IMR-90 (cell line): ENCODE data around the gene ANKRD44. TPM values are rescaled to one million over a fixed set of nuclear protein-coding genes. Genes with fewer than 3 reads are reported as not detected.
"Not testable (repeated sequence)": the region's sequence is repeated elsewhere in the genome, so short reads cannot be mapped to it uniquely, and the experiment has no call there.

ENCODE experiments used
- ATAC-seq: fragments of 200-7000 bp; cut with Tn5 transposase; 2 replicates; pipeline ENCODE4 v1.9.1; 2020; ENCODE audit warnings: low read depth, mild to moderate bottlenecking, moderate library complexity
- BruUV-seq: library from RNA; stranded (reverse); fragments of 400-500 nt; replicated peaks from 2 replicates; lab custom pipeline; 2021; lab: Mats Ljungman, UMichigan
- CTCF ChIA-PET: fragments of 300-600 bp; formaldehyde crosslinking; extraction: SDS; loops from one replicate; lab custom pipeline; 2021; ENCODE audit warnings: antibody characterized with exemption; lab: Yijun Ruan, JAX
- POLR2A ChIA-PET: fragments of 300-600 bp; sonication (Branson Sonifier 250); formaldehyde crosslinking; loops from one replicate; lab custom pipeline; 2022; ENCODE audit warnings: antibody characterized with exemption; ENCODE audit not compliant: unreplicated experiment; lab: Charles Lee
- DNase-seq: peaks from one replicate; pipeline ENCODE4 v3.0.0; 2013
- H2AFZ ChIP-seq: replicated peaks from 2 replicates; pipeline ENCODE3; 2013; ENCODE audit warnings: low read length, mild to moderate bottlenecking; ENCODE audit not compliant: poor library complexity
- H2AK5ac ChIP-seq: 2 replicates; pipeline ENCODE4 v1.6.1; 2013; ENCODE audit warnings: low read depth, low read length, inconsistent platforms
- H2AK9ac ChIP-seq: replicated peaks from 2 replicates; pipeline ENCODE3; 2013; ENCODE audit warnings: mild to moderate bottlenecking, low read depth, low read length, moderate library complexity; ENCODE audit not compliant: poor library complexity
- H2BK120ac ChIP-seq: 2 replicates; pipeline ENCODE4 v1.6.1; 2013; ENCODE audit warnings: low read depth, low read length, inconsistent platforms
- H2BK15ac ChIP-seq: 3 replicates; pipeline ENCODE4 v1.6.1; 2013; ENCODE audit warnings: low read depth, low read length, inconsistent platforms
- H2BK20ac ChIP-seq: 2 replicates; pipeline ENCODE4 v1.6.1; 2013; ENCODE audit warnings: low read depth, mild to moderate bottlenecking, inconsistent platforms, low read length, moderate library complexity
- H2BK5ac ChIP-seq: 2 replicates; pipeline ENCODE4 v1.6.1; 2013; ENCODE audit warnings: mild to moderate bottlenecking, low read depth, low read length, inconsistent platforms; ENCODE audit not compliant: poor library complexity, severe bottlenecking
- H3K14ac ChIP-seq: replicated peaks from 2 replicates; pipeline ENCODE4 v1.6.1; 2013; ENCODE audit warnings: low read depth, low read length, inconsistent platforms
- H3K18ac ChIP-seq: 2 replicates; pipeline ENCODE4 v1.6.1; 2013; ENCODE audit warnings: low read depth, low read length, control low read depth
- H3K23ac ChIP-seq: 2 replicates; pipeline ENCODE4 v1.6.1; 2013; ENCODE audit warnings: low read depth, low read length, inconsistent platforms
- H3K27ac ChIP-seq: 2 replicates; pipeline ENCODE4 v1.5.1; 2013; ENCODE audit warnings: mild to moderate bottlenecking, control low read depth, low read length; ENCODE audit not compliant: insufficient read depth
- H3K27me3 ChIP-seq: 2 replicates; pipeline ENCODE4 v1.6.1; 2013; ENCODE audit warnings: low read length; ENCODE audit not compliant: control insufficient read depth, insufficient read depth
- H3K36me3 ChIP-seq: 2 replicates; pipeline ENCODE4 v1.6.1; 2013; ENCODE audit warnings: low read length, mixed read lengths; ENCODE audit not compliant: control insufficient read depth, insufficient read depth
- H3K4ac ChIP-seq: 2 replicates; pipeline ENCODE4 v1.6.1; 2013; ENCODE audit warnings: low read depth, low read length, inconsistent platforms
- H3K4me1 ChIP-seq: 2 replicates; pipeline ENCODE4 v1.6.1; 2013; ENCODE audit warnings: low read length, mixed read lengths; ENCODE audit not compliant: control insufficient read depth, insufficient read depth
- H3K4me2 ChIP-seq: 2 replicates; pipeline ENCODE4 v1.6.1; 2013; ENCODE audit warnings: low read depth, mild to moderate bottlenecking, control low read depth, low read length, moderate library complexity
- H3K4me3 ChIP-seq: 2 replicates; pipeline ENCODE4 v1.5.1; 2013; ENCODE audit warnings: low read depth, mild to moderate bottlenecking, control low read depth, low read length, moderate library complexity; ENCODE audit not compliant: insufficient read depth
- H3K56ac ChIP-seq: 2 replicates; pipeline ENCODE4 v1.6.1; 2013; ENCODE audit warnings: low read length, inconsistent platforms; ENCODE audit not compliant: insufficient read depth; ENCODE audit errors: extremely low read depth
- H3K79me1 ChIP-seq, 2 experiments: 2 replicates each; pipeline ENCODE4 v1.6.1; 2013; ENCODE audit warnings: low read length in 2 of 2, inconsistent platforms in 1 of 2, low read depth in 1 of 2
- H3K9ac ChIP-seq: 2 replicates; pipeline ENCODE4 v1.6.1; 2013; ENCODE audit warnings: low read depth, low read length, control low read depth
- H3K9me1 ChIP-seq: 2 replicates; pipeline ENCODE4 v1.6.1; 2013; ENCODE audit warnings: low read length, inconsistent platforms; ENCODE audit not compliant: insufficient read depth
- H3K9me3 ChIP-seq: 2 replicates; pipeline ENCODE4 v1.6.1; 2013; ENCODE audit warnings: low read length; ENCODE audit not compliant: control insufficient read depth, insufficient read depth
- H4K20me1 ChIP-seq: 2 replicates; pipeline ENCODE4 v1.6.1; 2013; ENCODE audit warnings: low read length, inconsistent platforms; ENCODE audit not compliant: insufficient read depth
- H4K5ac ChIP-seq: 2 replicates; pipeline ENCODE4 v1.6.1; 2013; ENCODE audit warnings: mild to moderate bottlenecking, low read depth, low read length, control low read depth
- H4K8ac ChIP-seq, 2 experiments: 2 replicates each; pipeline ENCODE4 v1.6.1; 2013; ENCODE audit warnings: low read depth in 2 of 2, low read length in 2 of 2, control low read depth in 1 of 2, inconsistent platforms in 1 of 2
- H4K91ac ChIP-seq: 2 replicates; pipeline ENCODE4 v1.6.1; 2013; ENCODE audit warnings: low read depth, low read length, inconsistent platforms; ENCODE audit not compliant: insufficient read depth
- WGBS, 2 experiments: methylation state at CpG; one replicate each; pipeline versions ENCODE4 v1.1.5 to v1.1.7; 2013; ENCODE audit warnings: missing lambda C conversion rate in 2 of 2; ENCODE audit not compliant: insufficient read length in 1 of 2; ENCODE audit errors: extremely low coverage in 2 of 2; 5-methylcytosine and 5-hydroxymethylcytosine counted together
- dilution Hi-C: fragments of 300-500 bp; cut with HindIII; formaldehyde crosslinking; loops from one replicate; pipeline ENCODE4 v1.14.3; 2018; ENCODE audit warnings: low sequenced_read_pairs; ENCODE audit not compliant: unreplicated experiment
- in situ Hi-C: fragments of 300-500 bp; cut with MboI; formaldehyde crosslinking; loops from 3 replicates; pipeline ENCODE4 v1.14.3; 2019; ENCODE audit warnings: low sequenced_read_pairs, inconsistent platforms, mixed read lengths
- intact Hi-C: fragments of 100-400 bp; cut with micrococcal nuclease; formaldehyde crosslinking; loops from 2 replicates; pipeline ENCODE4 v1.10.0; 2022
- polyA plus RNA-seq, 3 experiments: library from polyadenylated mRNA; depleted of rRNA; stranded (reverse); fragments of >200 nt; gene quantifications; 2 replicates each; pipeline ENCODE4 v1.2.3, GENCODE V29; 2012; ENCODE audit warnings: low replicate concordance in 1 of 3
- total RNA-seq: library from RNA; depleted of rRNA; stranded (reverse); fragments of >200 nt; gene quantifications from 2 replicates; pipeline ENCODE4 v1.2.3, GENCODE V29; 2012

Gene ANKRD44
- total and polyA plus RNA-seq, 2 of the 4 experiments (the other 2 are of a cell fraction), result 5.2 to 15.6 TPM

GRCh38 chr2:197008741-197009341, 301.7 kb downstream of the ANKRD44 start:
- H3K36me3 ChIP-seq, H3K4me2 ChIP-seq, H3K14ac ChIP-seq, H3K27me3 ChIP-seq, H4K5ac ChIP-seq, intact Hi-C loops, CTCF ChIA-PET, in situ Hi-C loops, H2AK9ac ChIP-seq, H3K9ac ChIP-seq, H3K4me3 ChIP-seq, H2BK120ac ChIP-seq, DNase-seq, ATAC-seq, H2BK5ac ChIP-seq, H2AFZ ChIP-seq, H4K8ac ChIP-seq, H3K56ac ChIP-seq, H3K9me1 ChIP-seq, H3K9me3 ChIP-seq, H3K4ac ChIP-seq, H3K23ac ChIP-seq, H2BK15ac ChIP-seq, H4K20me1 ChIP-seq, dilution Hi-C loops, BruUV-seq, H3K27ac ChIP-seq, H2BK20ac ChIP-seq, H3K4me1 ChIP-seq, H4K91ac ChIP-seq, H3K79me1 ChIP-seq, POLR2A ChIA-PET, H2AK5ac ChIP-seq, H3K18ac ChIP-seq: not testable (repeated sequence)
- 100% methylated on average over 3 of the region's 13 CpGs; no CpG with 5 or more reads in 1 of the 2 experiments for WGBS, 2 experiments
